HEK293 (cell line): ENCODE results near the gene NEMP2.
A peak's percentile ranks its signal among the peaks of the same experiment; 100 is the strongest.

ENCODE experiments used
- EGR2 ChIP-seq: fragments of 450-650 bp; formaldehyde crosslinking; IDR thresholded peaks from 2 replicates; pipeline ENCODE4 v1.5.1; 2016; ENCODE audit warnings: low read depth, missing biosample characterization, missing genetic modification characterization
- HOXC10 ChIP-seq: sonication (generic); formaldehyde crosslinking; IDR thresholded peaks from 2 replicates; pipeline ENCODE4 v1.8.1; 2023; ENCODE audit warnings: mild to moderate bottlenecking, missing genetic modification reagents
- INSM2 ChIP-seq: fragments of 450-650 bp; formaldehyde crosslinking; IDR thresholded peaks from 2 replicates; pipeline ENCODE4 v1.5.1; 2016; ENCODE audit warnings: missing biosample characterization, missing genetic modification characterization
- KLF9 ChIP-seq: fragments of 450-650 bp; formaldehyde crosslinking; IDR thresholded peaks from 2 replicates; pipeline ENCODE4 v1.5.1; 2016; ENCODE audit warnings: missing biosample characterization, missing genetic modification characterization, low read depth
- SCRT1 ChIP-seq: fragments of 450-650 bp; formaldehyde crosslinking; IDR thresholded peaks from 2 replicates; pipeline ENCODE4 v1.5.1; 2016; ENCODE audit warnings: missing biosample characterization, missing genetic modification characterization, borderline replicate concordance
- SCRT2 ChIP-seq: fragments of 450-650 bp; formaldehyde crosslinking; IDR thresholded peaks from 2 replicates; pipeline ENCODE4 v1.5.1; 2016; ENCODE audit warnings: missing biosample characterization, missing genetic modification characterization
- SP3 ChIP-seq: fragments of 450-650 bp; formaldehyde crosslinking; IDR thresholded peaks from 2 replicates; pipeline ENCODE4 v1.5.1; 2016; ENCODE audit warnings: missing biosample characterization, missing genetic modification characterization
- ZBTB20 ChIP-seq: fragments of 450-650 bp; formaldehyde crosslinking; IDR thresholded peaks from 2 replicates; pipeline ENCODE4 v1.5.1; 2016; ENCODE audit warnings: missing biosample characterization, missing genetic modification characterization
- ZEB2 ChIP-seq: fragments of 450-650 bp; formaldehyde crosslinking; IDR thresholded peaks from 2 replicates; pipeline ENCODE4 v1.5.1; 2016; ENCODE audit warnings: missing biosample characterization, missing genetic modification characterization
- ZFHX2 ChIP-seq: fragments of 450-650 bp; formaldehyde crosslinking; conservative IDR thresholded peaks from 2 replicates; pipeline ENCODE4 v1.5.1; 2016; ENCODE audit warnings: missing biosample characterization, missing genetic modification characterization
- ZNF10 ChIP-seq: fragments of 450-650 bp; formaldehyde crosslinking; IDR thresholded peaks from 2 replicates; pipeline ENCODE4 v1.5.1; 2017; ENCODE audit warnings: missing biosample characterization, missing genetic modification characterization
- ZNF121 ChIP-seq: fragments of 450-650 bp; formaldehyde crosslinking; IDR thresholded peaks from 2 replicates; pipeline ENCODE4 v1.5.1; 2016; ENCODE audit warnings: missing biosample characterization, missing genetic modification characterization
- ZNF174 ChIP-seq: fragments of 450-650 bp; formaldehyde crosslinking; IDR thresholded peaks from 2 replicates; pipeline ENCODE4 v1.5.0; 2017; ENCODE audit warnings: missing biosample characterization, mild to moderate bottlenecking, missing genetic modification characterization
- ZNF221 ChIP-seq: fragments of 450-650 bp; formaldehyde crosslinking; IDR thresholded peaks from 2 replicates; pipeline ENCODE4 v1.5.1; 2017; ENCODE audit warnings: missing biosample characterization, missing genetic modification characterization, borderline replicate concordance
- ZNF37A ChIP-seq: fragments of 450-650 bp; IDR thresholded peaks from 2 replicates; pipeline ENCODE4 v1.5.1; 2018; ENCODE audit warnings: missing biosample characterization, missing genetic modification characterization
- ZNF416 ChIP-seq: fragments of 450-650 bp; formaldehyde crosslinking; IDR thresholded peaks from 2 replicates; pipeline ENCODE4 v1.5.1; 2016; ENCODE audit warnings: missing biosample characterization, missing genetic modification characterization
- ZNF521 ChIP-seq: fragments of 450-650 bp; formaldehyde crosslinking; IDR thresholded peaks from 2 replicates; pipeline ENCODE4 v1.5.1; 2017; ENCODE audit warnings: missing biosample characterization, mild to moderate bottlenecking, missing genetic modification characterization
- ZNF600 ChIP-seq: fragments of 450-650 bp; formaldehyde crosslinking; IDR thresholded peaks from 2 replicates; pipeline ENCODE4 v1.5.1; 2016; ENCODE audit warnings: missing biosample characterization, missing genetic modification characterization
- ZNF747 ChIP-seq: fragments of 450-650 bp; formaldehyde crosslinking; IDR thresholded peaks from 2 replicates; pipeline ENCODE4 v1.5.1; 2016; ENCODE audit warnings: missing biosample characterization, missing genetic modification characterization
- ZSCAN23 ChIP-seq: fragments of 450-650 bp; formaldehyde crosslinking; IDR thresholded peaks from 2 replicates; pipeline ENCODE4 v1.5.1; 2016; ENCODE audit warnings: missing biosample characterization, missing genetic modification characterization
- ZSCAN30 ChIP-seq: fragments of 450-650 bp; IDR thresholded peaks from 2 replicates; pipeline ENCODE4 v1.5.1; 2018; ENCODE audit warnings: missing biosample characterization, mild to moderate bottlenecking, missing genetic modification characterization, moderate library complexity
- TF ChIP-seq, protein P1 (sequence below): fragments of 450-650 bp; formaldehyde crosslinking; IDR thresholded peaks from 2 replicates; pipeline ENCODE4 v1.5.1; 2016; ENCODE audit warnings: missing biosample characterization, missing genetic modification characterization
- TF ChIP-seq, protein P2 (sequence below): fragments of 450-650 bp; formaldehyde crosslinking; IDR thresholded peaks from 2 replicates; pipeline ENCODE4 v1.5.1; 2016; ENCODE audit warnings: missing biosample characterization, missing genetic modification characterization

The NEMP2 gene

GRCh38 chr2:190534310-190535120 is at the start of gene NEMP2 (continued):
- no peak for TF ChIP-seq ZNF121 (tag by site-specific recombination)
- TF ChIP-seq ZFHX2 (tag by site-specific recombination): peak; percentile 93
- peak; percentile 80 for TF ChIP-seq SP3
- TF ChIP-seq, protein P1, sequence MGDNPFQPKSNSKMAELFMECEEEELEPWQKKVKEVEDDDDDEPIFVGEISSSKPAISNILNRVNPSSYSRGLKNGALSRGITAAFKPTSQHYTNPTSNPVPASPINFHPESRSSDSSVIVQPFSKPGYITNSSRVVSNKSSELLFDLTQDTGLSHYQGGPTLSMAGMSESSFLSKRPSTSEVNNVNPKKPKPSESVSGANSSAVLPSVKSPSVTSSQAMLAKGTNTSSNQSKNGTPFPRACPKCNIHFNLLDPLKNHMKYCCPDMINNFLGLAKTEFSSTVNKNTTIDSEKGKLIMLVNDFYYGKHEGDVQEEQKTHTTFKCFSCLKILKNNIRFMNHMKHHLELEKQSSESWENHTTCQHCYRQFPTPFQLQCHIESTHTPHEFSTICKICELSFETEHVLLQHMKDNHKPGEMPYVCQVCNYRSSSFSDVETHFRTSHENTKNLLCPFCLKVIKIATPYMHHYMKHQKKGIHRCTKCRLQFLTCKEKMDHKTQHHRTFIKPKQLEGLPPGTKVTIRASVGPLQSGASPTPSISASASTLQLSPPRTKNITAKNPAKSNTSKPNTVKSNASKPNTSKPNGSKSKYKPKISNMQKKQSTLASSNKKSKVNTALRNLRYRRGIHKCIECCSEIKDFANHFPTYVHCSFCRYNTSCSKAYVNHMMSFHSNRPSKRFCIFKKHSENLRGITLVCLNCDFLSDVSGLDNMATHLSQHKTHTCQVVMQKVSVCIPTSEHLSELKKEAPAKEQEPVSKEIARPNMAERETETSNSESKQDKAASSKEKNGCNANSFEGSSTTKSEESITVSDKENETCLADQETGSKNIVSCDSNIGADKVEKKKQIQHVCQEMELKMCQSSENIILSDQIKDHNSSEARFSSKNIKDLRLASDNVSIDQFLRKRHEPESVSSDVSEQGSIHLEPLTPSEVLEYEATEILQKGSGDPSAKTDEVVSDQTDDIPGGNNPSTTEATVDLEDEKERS: no peak
- TF ChIP-seq ZNF174: no peak
- TF ChIP-seq ZNF747: no peak
- no peak for TF ChIP-seq ZEB2 (tag by site-specific recombination)
- TF ChIP-seq ZNF416 (tag by site-specific recombination): no peak
- no peak for TF ChIP-seq SCRT1
- TF ChIP-seq ZNF10 (tag by site-specific recombination): no peak
- TF ChIP-seq ZNF521: no peak
- TF ChIP-seq, protein P2, sequence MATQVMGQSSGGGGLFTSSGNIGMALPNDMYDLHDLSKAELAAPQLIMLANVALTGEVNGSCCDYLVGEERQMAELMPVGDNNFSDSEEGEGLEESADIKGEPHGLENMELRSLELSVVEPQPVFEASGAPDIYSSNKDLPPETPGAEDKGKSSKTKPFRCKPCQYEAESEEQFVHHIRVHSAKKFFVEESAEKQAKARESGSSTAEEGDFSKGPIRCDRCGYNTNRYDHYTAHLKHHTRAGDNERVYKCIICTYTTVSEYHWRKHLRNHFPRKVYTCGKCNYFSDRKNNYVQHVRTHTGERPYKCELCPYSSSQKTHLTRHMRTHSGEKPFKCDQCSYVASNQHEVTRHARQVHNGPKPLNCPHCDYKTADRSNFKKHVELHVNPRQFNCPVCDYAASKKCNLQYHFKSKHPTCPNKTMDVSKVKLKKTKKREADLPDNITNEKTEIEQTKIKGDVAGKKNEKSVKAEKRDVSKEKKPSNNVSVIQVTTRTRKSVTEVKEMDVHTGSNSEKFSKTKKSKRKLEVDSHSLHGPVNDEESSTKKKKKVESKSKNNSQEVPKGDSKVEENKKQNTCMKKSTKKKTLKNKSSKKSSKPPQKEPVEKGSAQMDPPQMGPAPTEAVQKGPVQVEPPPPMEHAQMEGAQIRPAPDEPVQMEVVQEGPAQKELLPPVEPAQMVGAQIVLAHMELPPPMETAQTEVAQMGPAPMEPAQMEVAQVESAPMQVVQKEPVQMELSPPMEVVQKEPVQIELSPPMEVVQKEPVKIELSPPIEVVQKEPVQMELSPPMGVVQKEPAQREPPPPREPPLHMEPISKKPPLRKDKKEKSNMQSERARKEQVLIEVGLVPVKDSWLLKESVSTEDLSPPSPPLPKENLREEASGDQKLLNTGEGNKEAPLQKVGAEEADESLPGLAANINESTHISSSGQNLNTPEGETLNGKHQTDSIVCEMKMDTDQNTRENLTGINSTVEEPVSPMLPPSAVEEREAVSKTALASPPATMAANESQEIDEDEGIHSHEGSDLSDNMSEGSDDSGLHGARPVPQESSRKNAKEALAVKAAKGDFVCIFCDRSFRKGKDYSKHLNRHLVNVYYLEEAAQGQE (tag by site-specific recombination): no peak
- TF ChIP-seq ZNF37A (tag by site-specific recombination): no peak
- peak; percentile 85; the same call in 1 of the 2 replicates for TF ChIP-seq HOXC10
- TF ChIP-seq KLF9 (tag by site-specific recombination): peak; percentile 80
- TF ChIP-seq ZNF221 (tag by site-specific recombination): no peak
- TF ChIP-seq ZSCAN30 (tag by site-specific recombination): peak; percentile 78
- peak; percentile 66; the same call in 1 of the 2 replicates for TF ChIP-seq ZBTB20 (tag by site-specific recombination)
- TF ChIP-seq EGR2: peak; percentile 81
- TF ChIP-seq SCRT2 (tag by site-specific recombination): no peak
- TF ChIP-seq ZNF600 (tag by site-specific recombination): peak; percentile 21; the same call in 1 of the 2 replicates
- no peak for TF ChIP-seq INSM2
- no peak for TF ChIP-seq ZSCAN23 (tag by site-specific recombination)
